ENCODE measurements around the gene LETM1. TPM values are rescaled to one million over a fixed set of nuclear protein-coding genes. Genes with fewer than 3 reads are reported as not detected.

The LETM1 gene
- total RNA-seq, 1 experiment from 2014 or later: 37.7 TPM

DNA sequence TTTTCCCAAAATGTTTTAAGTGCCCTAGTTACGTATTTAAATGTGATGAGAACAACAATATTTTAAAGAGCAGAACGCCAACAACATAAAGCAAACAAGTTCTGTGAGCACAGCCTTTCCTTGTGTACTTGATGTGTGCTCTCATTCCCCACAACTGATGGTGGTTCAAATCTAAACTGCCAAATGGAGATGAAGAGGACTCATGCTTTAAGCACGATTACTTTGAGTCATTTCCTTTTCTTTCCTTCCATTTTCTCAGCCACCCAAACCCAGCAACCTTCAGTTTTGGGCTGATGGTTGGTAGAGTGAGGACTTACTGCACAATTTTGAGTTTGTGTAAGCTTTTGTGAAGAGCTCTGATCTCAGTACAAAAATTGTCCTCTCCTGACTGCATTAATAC is 16.9 kb upstream of the LETM1 start:
- no peak for DNase-seq (ENCODE audit: low spot score)

DNA sequence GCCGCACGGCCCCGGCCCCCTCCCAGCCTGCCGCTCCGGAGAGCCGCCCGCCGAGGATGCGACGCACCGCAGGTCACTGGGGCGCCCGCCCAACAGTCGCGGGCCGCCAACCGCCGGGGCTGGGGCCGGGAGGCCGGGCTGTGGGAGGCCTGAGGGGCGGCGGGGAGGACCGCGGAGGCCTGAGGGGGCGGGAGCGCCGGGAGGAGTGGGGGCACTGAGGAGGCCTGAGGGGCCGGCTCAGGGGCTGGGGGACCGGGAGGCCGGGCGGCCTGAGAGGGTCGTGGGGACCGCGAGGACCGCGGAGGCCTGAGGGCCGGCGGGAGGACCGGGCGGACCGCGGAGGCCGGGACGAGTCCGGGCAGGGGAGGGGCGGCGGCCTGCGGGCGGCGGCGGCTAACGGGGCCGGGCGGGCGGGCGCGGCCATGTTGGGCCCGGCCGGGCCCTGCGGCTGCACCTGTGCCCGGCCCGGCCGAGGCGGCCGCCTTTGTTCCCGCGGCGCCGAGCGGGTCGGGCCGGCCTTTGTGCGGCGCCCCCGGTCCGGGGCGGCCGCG is 15.6 kb upstream of the LETM1 start:
- no peak for DNase-seq (ENCODE audit: low spot score)

DNA sequence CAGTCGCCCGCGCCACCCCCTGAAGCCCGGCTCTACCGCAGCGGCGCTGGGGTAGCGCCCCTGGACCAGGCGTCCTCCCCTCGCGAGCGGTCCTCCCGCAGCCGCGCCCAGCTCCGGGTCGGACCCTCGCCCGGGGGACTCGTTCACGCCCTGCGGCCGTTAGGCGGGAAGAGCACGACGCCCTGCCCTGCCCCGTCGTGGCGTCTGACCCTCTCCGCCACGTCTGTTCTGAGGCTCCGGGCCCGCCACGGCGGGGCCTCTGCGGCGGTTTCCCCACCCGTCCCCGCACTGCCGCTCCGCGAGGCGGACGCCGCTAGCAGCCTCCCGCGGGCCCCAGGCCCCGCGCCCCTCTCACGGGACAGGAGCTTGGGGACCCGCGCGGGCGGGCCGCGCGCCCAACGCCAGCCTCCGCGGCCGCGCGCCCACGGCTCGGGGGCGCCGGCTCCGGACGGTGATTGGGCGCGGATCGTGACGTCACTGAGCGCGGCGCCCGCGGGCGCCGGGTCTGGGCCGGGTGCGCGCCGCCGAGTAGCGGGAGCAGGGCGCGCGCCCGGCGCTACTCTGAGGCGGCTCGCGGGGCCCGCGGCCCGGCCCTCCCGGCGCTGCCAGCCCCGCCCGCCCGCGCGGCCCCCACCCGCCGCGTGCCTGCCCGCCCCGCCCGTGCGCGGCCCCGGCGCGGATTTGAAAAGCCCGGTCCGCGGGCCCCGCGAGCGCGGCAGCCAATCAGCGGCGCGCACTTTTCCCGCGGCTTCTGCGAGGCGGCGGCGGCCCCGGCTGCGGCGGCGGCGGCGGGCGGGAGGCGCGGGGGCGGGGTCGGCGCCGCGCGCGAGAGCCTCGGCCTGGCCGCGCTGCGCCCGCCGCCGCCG is 14.9 kb upstream of the LETM1 start, which contains the start of gene NSD2:
NSD2 (plus strand) TSS at position 816 of the 866 bp plus-strand sequence. CDS start 29,262 bp downstream, outside the sequence.
- DNase-seq (ENCODE audit: low spot score): peak; percentile 69

DNA sequence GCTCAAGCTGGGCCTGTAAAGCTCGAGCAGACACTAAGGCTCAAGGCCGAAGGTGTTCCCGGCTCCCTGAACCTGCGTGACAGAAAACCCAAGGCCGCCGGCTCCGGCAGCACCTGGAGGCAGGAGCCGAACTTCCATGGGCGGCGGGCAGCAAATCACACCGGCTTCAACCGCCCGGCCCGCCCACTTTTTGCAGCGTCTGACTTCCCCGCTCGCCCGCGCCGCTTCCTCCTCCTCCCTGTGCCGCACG is 14.3 kb upstream of the LETM1 start:
- DNase-seq (ENCODE audit: low spot score): peak; percentile 82

DNA sequence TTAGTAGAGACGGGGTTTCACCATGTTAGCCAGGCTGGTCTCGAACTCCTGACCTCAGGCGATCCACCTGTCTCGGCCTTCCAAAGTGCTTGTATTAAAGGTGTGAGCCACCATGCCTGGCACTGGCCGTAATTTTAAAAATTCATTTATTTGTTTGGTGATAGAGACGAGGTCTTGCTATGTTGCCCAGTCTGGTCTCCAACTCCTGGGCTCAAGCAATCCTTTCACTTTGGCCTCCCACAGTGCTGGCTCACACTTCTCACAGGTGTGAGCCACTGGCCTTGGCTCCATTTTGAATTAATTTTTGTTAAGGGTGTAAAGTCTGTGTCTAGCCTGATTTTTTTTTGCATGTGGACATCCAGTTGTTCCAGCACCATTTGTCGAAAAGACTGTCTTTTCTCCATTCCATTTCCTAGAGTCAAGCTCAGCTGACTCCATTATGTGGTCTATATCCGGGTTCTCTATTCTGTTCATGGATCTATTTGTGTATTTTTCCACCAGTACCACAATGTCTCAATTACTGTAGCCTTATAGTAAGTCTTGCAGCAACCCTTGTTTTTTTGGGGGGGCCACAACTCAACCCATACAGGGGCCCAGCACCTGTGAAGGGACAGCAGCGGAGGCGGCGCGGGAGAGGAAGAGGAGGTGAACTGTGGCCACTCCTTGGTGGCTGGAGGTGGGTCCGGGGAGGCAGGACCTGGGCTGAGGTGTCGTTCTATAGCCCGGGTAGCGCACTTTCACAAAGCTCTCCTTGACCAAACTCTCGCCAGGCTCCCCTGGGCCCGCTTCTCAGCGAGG is 13.8 kb upstream of the LETM1 start:
- DNase-seq (ENCODE audit: low spot score): no peak

DNA sequence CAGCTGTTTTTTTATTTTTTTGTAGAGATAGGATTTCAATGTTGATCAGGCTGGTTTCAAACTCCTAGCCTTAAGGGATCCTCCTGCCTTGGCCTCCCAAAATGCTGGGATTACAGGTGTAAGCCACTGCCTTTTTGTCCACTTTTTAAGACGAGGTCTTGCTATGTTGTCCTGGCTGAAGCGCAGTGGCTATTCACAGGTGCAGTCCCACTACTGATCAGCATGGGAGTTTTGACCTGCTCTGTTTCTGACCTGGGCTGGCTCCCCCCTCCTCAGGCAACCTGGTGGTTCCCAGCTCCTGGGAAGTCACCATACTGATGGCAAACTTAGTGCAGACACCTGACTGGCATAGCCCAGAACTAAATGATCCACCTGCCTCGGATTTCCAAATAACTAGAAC is 13.0 kb upstream of the LETM1 start:
- DNase-seq (ENCODE audit: low spot score): no peak

DNA sequence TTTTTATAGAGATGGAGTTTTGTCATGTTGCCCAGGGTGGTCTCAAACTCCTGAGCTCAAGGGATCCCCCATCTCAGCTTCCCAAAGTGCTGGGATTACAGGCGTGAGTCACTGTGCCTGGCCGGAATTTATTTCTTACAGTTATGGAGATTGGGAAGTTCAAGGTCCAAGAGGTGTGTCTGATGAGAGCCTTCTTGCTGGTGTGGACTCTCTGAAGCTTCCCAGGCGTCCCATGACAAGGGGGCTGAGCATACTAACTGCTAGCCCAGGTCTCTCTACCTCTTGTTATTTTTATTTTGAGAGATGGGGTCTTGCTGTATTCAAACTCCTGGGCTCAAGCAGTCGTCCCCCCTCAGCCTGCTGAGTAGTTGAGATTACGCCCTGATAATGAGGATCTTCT is 12.3 kb upstream of the LETM1 start:
- DNase-seq (ENCODE audit: low spot score): no peak

DNA sequence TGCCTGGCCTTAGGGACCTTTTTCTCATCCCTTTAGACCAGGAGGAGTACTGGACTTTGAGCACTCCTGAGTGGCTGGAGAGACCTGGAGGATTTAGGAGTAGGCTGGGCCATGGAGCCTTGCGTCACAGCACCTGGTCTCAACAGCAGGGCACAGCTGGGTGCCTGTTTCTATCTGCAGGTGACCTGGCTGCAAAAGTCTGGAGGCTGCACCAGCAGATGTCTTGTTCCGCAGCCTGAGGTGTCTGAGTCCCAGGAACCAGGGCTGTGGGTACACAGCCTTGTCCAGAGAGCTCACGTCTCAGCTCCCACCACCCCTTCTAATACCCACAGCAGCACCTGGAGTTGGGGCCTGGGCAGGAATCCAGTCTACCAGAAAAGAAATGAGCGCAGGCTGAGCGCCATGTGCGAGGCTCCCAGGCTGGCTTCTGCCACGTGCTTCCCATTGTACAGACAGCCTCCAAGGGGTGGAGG is 10.3 kb upstream of the LETM1 start:
- DNase-seq (ENCODE audit: low spot score): no peak

DNA sequence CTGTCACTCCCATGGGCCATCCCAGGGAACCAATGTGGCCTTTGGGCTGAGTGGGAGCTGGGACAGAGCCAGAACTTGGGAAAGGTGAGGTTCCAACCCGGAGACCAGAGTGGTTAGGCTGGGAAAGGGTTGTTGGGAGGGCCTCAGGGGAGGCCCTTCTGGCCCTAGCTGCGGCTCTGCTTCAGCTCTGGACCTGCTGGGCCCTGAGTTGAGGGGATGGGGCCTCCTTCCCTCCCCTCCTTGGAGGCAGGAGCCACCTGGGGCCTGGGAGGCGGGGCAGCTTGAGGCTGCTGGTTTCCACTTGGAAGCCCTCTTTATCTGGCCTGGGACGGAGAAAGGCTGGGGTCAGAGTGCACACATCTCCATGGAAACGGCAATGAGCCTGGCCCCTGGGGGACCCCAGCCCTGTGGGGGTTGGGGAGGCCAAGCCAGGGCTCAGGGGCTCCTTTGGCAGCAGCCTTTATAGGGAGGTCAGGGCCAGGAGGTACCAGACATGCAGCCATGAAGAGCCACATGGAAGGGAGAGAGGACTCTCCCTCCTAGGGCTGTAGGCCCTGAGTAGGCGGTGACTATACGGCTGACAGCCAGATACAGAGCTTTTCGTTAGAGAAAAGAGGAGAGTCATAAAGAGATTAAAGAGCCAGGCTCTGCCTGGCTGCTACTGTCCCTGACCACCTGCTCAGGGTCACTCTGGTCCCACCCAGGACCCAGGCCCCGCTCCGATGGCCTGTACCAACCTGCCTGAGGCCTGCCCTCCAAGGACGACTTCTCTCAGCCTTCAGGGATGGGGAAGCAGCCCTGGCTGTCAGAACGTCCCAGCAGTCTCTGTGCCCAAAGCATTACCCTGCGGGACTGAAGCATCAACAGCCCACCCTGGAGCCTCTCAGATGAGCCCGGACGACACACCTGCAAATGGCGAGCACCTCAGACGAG is 8.4 kb upstream of the LETM1 start:
- no peak for DNase-seq (ENCODE audit: low spot score)

DNA sequence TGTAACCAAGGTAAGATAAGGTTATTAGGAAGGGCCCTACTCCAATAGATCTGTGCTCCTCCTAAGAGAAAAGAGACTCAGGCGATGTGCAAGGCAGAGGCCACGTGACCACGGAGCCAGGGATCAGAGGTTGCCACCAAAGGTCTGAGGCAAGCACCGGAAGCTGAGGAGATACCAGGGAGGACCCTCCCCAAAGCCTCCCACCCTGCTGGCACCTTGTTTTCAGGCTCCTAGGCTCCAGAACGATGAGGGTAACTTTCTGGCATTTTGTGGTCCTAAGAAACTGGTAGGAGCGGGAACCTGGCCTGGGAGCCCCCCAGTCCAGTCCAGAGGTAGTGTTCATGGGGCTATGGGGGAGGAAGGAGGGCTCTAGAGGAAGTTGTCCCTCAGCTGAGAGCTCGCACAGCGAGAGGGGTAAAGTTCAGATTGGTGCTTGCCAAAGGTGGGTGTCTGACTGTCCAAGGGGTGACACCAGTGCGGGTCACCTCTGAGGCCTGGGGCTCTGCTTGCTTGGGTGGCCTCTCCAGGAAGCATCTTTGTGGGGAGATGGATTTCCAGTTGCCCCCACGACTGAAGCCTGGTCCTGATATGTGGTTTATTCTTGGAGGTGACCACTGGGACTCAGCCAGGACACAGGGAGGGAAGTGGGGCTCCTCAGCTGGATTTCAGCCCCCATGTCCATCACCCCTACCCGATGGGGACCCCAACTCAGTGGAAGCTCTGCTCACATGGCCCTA is 7.5 kb upstream of the LETM1 start:
- no peak for DNase-seq (ENCODE audit: low spot score)

DNA sequence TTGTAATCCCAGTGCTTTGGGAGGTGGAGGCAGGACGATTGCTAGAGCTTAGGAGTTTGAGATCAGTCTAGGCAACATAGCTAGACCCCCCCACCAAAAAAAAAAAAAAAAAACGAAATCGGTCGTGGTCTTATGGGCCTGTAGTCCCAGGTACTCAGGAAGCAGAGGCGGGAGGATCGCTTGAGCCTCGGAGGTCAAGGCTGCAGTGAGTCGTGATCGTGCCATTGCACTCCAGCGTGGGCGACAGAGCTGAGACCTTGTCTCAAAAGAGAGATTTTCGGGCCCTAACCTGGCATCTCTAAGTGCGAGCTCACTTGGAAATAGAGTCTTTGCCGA is 7.0 kb upstream of the LETM1 start:
- no peak for DNase-seq (ENCODE audit: low spot score)

DNA sequence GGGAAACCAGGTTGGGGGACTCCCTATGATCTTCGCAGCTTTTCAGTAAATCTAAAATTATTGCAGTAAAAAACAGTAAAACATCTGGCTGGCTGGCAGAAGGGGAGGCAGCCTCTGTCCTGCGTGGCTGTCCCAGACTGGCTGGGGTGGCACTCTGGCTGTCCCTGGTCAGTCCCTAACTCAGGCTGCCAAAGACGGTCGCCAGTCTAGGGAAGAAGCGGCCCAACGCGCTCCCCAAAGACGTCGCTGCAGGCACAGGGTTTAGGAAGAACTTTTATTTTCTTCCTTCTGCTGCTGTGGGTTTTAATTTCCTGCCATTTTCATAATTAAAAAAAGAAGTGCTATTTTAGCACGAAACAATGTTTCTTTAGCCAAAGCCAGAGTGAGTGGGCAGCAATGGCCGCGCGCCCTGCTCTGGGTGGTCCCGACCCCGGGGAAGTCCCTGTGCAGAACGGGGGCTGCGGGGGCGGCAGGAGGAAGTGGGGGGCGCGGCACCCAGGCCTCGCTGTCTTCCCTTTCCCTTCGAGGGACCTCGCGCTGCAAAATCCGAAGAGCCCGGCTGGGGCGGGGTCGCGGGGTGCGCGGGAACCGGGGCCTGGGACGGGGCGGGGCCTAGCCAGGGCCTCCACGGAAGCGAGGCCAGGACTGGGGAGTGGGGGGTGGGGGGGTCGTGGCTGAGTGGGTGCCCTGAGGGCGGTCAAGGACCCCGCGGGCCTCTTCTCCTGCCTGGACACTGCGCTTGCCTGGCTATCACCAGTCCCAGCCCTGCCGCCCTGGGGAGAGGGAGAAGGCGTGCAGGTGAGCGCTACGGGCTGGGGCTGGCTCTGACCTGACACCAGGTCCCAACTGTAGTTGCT is 6.3 kb upstream of the LETM1 start:
- DNase-seq (ENCODE audit: low spot score): no peak

DNA sequence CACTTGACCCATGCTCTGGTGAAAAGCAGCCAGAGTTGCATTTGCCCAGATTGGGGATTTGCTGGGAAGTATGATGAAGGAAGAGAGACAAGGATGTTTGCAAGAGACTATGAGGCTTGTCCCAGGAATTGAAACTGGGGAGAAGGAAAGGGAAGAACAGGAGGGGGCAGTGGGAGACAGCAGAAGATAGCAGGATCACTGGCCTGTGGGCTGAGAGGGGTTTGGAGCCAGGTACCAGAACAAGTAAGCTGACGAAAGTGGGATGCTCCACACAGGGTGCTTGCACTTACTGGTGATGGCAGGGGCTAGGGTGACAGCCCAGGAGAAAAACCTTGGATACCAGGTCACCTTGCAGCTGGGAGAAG is 3.4 kb upstream of the LETM1 start:
- DNase-seq (ENCODE audit: low spot score): no peak

DNA sequence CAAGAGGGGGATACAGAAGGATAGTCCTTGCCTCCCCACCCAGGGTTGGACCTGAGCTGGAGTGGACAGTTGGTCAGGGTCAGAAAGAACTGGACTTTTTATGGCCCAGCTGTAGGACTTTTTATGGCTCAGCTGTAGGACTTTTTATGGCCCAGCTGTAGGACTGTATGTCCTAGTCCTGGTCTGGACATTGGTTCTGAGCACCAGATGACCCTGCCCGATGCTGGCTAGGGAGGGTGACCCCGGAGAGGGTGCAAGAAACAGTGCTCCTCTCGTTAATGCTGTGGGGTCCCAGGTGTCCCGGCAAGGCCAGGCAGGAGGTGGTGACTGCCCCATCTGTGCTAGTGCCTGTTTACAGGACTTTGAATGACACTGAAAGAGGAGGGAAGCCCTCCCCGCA is 2.0 kb upstream of the LETM1 start:
- no peak for DNase-seq (ENCODE audit: low spot score)

DNA sequence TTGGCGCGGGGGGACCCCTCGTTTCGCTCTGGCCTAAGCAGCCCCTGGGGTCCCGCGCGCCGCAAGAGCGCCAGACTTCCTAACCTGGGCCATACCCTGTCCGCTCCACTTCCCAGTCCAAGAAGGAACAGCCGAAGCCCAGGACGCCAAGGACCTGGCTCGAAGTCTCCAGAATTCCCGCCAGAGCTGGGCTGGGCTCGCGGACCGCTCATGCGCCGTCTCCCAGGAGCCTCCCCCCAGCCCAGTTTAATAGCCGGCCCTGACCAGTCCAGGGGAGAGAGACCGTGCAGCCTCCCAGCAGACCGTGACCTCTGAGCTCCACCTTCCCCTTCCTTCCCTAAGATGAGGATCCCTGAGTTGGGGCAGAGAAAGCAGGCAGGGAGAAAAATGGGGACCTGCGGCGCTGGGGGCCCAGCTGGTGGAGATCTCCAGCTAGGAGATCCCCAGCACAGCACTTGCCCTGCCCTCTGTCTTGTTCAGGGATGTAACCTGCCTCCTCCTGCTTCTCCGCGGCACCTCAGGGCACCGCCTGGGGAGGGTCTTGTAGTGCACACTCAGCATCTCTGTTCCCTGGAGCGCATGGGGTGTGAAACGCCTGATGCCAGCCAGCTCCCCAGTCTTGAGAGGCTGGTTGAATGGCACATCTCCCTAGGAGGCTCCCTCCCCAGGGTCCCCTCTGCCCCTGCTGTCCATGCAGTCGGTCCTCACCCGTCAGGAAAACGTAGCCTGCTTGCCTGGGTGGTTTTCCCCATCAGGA is 1.2 kb upstream of the LETM1 start:
- no peak for DNase-seq (ENCODE audit: low spot score)

DNA sequence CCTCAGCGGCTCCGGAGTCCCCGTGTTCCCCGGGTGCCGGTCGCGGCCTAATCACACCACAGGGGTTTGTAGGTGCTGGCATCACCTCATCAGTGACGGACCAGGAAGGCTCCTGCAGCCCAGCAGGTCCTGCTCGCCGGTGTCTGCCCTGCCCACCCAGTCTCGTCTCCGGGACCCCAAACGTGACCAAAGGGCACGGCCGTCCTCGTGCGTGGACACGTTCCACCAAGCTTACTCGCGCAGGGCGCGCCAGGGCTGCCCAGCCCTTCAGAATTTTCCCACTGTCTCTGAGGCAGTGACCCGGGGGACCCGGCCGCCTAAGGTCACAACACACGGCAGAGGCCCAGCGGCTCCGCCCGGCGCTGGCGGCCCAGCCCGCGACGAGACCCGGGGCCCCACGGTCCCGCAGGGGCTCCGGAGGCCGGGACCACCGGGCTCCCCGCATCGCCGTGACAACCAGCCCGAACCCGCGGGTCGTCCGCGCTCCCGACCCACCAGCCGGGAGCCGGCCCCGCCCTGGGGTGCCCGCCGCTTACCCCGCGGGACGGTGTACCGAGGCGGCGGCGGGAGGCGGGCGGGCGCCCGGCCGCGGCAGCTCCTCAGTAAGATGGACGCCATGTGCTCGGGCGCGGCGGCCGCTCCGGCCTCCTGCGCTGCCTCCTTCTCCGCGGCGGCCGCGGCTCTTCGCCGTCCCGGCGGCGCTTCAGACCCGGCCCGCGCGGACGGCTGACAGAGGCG is 454 bp downstream of the LETM1 start:
- DNase-seq (ENCODE audit: low spot score): no peak

DNA sequence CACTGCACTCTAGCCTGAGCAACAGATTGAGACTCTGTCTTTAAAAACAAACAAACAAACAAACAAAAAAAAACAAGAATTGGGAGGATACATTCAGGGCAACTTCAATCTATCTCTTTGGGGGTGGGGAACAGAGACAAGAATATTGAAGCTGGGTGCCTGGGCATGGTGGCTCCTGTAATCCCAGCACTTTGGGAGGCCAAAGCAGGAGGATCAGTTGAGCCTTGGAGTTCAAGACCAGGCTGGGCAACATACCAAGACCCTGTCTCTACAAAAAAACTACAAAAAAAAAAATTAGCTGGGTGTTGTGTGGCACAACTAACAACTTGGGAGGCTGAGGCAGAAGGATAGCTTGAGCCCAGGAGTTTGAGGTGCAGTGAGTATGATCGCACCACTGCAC is 1.2 kb downstream of the LETM1 start:
- DNase-seq (ENCODE audit: low spot score): no peak

DNA sequence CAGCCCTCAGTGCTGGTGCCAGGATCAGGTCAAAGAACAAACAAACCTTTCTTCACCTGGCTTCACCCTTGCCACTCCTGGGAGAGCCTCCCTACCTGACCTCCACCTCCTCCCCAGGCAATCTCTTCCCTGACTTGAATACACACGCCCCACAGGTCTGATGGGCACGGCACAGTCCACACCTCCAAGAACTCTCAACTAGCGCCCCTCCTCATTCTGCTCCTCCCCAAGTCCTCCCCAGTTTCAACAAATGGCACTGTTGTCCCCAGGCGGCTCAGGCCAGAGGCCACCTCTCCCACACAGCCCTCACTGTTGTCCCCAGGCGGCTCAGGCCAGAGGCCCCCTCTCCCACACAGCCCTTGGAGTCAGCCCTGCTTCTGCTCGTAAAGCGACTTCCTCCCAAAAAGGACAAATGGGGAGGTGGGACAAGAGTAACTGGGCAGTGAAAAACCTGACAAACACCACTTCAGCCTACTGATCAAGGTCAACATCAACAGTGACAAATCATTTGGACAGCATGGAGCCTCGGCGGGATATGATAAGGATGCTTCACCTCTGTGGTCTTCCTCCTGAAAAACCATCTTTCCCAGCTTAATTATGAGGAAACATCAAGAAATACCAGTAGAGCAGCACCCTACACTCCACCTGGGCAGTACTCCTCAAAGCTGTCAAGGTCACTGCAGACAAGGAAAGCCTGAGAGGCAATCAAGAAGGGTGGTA is 2.9 kb downstream of the LETM1 start:
- DNase-seq (ENCODE audit: low spot score): no peak
